Psoas muscle (tissue), 8 donors: ENCODE results near the gene TYROBP. TPM values are rescaled to one million over a fixed set of nuclear protein-coding genes. Genes with fewer than 3 reads are reported as not detected.

Experiments used
- ATAC-seq, 4 donors: fragments of 200-7000 bp; cut with Tn5 transposase; one replicate each; pipeline ENCODE4 v1.9.1; 2020; ENCODE audit warnings: moderate library complexity in 3 of 4, mild to moderate bottlenecking in 2 of 4
- DNase-seq, 2 donors: peaks; one replicate each; pipeline ENCODE4 v3.0.0-alpha.2; 2020
- H3K27ac ChIP-seq: fragments of 200-600 bp; one replicate; pipeline ENCODE4 v1.8.0; 2022
- H3K27me3 ChIP-seq, 3 donors: fragments of 200-600 bp in 1 of 3; one replicate each; pipeline versions ENCODE4 v1.6.1 to v1.8.0; 2013 to 2022; ENCODE audit warnings: low read length in 2 of 3, mild to moderate bottlenecking in 2 of 3, moderate library complexity in 1 of 3; ENCODE audit not compliant: insufficient read depth in 3 of 3
- H3K36me3 ChIP-seq, 2 donors: fragments of 200-600 bp in 1 of 2; one replicate each; pipeline versions ENCODE4 v1.6.1 to v1.8.0; 2013 to 2022; ENCODE audit warnings: low read depth in 1 of 2, mild to moderate bottlenecking in 1 of 2, moderate library complexity in 1 of 2; ENCODE audit not compliant: insufficient read depth in 1 of 2
- H3K4me1 ChIP-seq: fragments of 200-600 bp; one replicate; pipeline ENCODE4 v1.8.0; 2022
- H3K4me3 ChIP-seq: fragments of 200-600 bp; one replicate; pipeline ENCODE4 v1.8.0; 2022; ENCODE audit warnings: mild to moderate bottlenecking
- H3K9me3 ChIP-seq: fragments of 200-600 bp; one replicate; pipeline ENCODE4 v1.8.0; 2022
- WGBS, 3 donors: extraction: QIAGEN DNeasy Blood & Tissue Kit; methylation state at CpG; one replicate each; pipeline versions ENCODE4 v1.1.6 to v1.1.7; 2013; 5-methylcytosine and 5-hydroxymethylcytosine counted together
- intact Hi-C, 2 donors: fragments of 100-400 bp; cut with DNase I; formaldehyde crosslinking; loops; one replicate each; pipeline versions ENCODE4 v1.11.0 to v1.14.2; 2022
- polyA plus RNA-seq, 3 donors: library from polyadenylated mRNA; stranded (reverse); fragments of 200-250 nt; gene quantifications; one replicate each; pipeline ENCODE4 v1.2.3, GENCODE V29; 2013
- total RNA-seq, 4 donors: library from RNA; stranded (reverse); fragmentation: NEBNext Ultra II Directional in 2 of 4; extraction: Animal tissue kit (Norgen Biotek cat#: 25700) in 2 of 4; gene quantifications; one replicate each; pipeline versions ENCODE4 v1.2.1 to v1.2.4, GENCODE V29; 2021 to 2023
- TF ChIP-seq, protein P1 (sequence below): fragments of 200-600 bp; IDR thresholded peaks from one replicate; pipeline ENCODE4 v1.8.0; 2022; ENCODE audit warnings: antibody characterized with exemption
- donor health status: healthy with polysubstance abuse.
- donor health status: DM: no; HTN: no; CAD: no; lungs with moderate emphysema.
- donor health status: Bipolar disorder and iron deficiency.
- donor health status: healthy.
- donor health status: DM: yes; HTN: yes; CAD: no.
- donor health status: DM: no; HTN: no; CAD: no.
- donor health status: DM: no; HTN: no; CAD: no.
- donor health status: DM: yes; HTN: yes; CAD: no.

The TYROBP gene
- total and polyA plus RNA-seq, 7 donors: 7.8 to 22.1 (median 11.9) TPM

GRCh38 chr19:35931874-35932202, 23.7 kb upstream of the TYROBP start:
- Histone ChIP-seq H3K27me3 (no peaks in the 10 kb centered on the region), H3K9me3 (no peaks in the 10 kb centered on the region), H3K27ac (peak overlapping the region; percentile 62), H3K4me3 (peak overlapping the region; percentile 54), H3K36me3 (no peaks in the 10 kb centered on the region), H3K4me1 (peaks cover 13% of the 10 kb centered on the region)
- DNase-seq (no peak), ATAC-seq (peak in 3 of 4 donors; percentile 4 to 10 (median 7))
- TF ChIP-seq, protein P1, sequence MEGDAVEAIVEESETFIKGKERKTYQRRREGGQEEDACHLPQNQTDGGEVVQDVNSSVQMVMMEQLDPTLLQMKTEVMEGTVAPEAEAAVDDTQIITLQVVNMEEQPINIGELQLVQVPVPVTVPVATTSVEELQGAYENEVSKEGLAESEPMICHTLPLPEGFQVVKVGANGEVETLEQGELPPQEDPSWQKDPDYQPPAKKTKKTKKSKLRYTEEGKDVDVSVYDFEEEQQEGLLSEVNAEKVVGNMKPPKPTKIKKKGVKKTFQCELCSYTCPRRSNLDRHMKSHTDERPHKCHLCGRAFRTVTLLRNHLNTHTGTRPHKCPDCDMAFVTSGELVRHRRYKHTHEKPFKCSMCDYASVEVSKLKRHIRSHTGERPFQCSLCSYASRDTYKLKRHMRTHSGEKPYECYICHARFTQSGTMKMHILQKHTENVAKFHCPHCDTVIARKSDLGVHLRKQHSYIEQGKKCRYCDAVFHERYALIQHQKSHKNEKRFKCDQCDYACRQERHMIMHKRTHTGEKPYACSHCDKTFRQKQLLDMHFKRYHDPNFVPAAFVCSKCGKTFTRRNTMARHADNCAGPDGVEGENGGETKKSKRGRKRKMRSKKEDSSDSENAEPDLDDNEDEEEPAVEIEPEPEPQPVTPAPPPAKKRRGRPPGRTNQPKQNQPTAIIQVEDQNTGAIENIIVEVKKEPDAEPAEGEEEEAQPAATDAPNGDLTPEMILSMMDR: no peak
- 3 to 8% (median 6%) methylated on average over 9 of the region's 9 CpGs for WGBS, 3 donors
- intact Hi-C loops: loop anchor here (1.0 to 10.0 kb wide), 6 partner anchors 50 to 387 kb away; partner anchors contain the start of genes HSPB6 (in 1 of the 2), KMT2B (in 1 of the 2), LIN37 (in 1 of the 2) and PROSER3 (in 1 of the 2)

GRCh38 chr19:35931161-35931873, 23.2 kb upstream of the TYROBP start:
- TF ChIP-seq, protein P1: peak; percentile 66
- 0% methylated on average over 47 of the region's 47 CpGs for WGBS, 3 donors
- peak overlapping the region; percentile 62 for H3K27ac ChIP-seq

DNA sequence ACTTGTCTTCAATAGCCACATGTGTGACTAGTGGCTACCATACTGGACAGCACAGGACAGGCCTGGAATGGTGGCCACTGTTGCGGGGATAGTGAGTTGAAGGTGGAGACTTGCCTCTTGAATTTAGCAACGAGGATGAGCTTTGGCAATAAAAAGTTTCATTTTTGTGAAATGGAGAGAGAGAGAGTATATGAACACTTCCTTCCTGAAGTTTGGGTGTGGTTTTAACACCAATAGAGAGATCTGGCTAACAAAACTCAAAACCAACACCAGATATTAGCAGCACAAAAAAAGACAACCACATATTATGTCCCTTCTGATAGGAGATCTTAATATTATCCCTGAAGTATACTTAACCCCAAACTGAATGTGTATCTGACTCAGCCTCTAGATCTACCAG, 21.8 kb upstream of the TYROBP start:
- no peak for ATAC-seq
- DNase-seq: no peak
- H3K4me1 ChIP-seq: peaks cover 6% of the 10 kb centered on the region
- no peak overlapping the region for H3K4me3 ChIP-seq
- peaks cover 0 to 4% (median 0%) of the 10 kb centered on the region in 3 donors for H3K27me3 ChIP-seq
- intact Hi-C loops: loop anchor here (5.0 to 10.0 kb wide), 4 partner anchors 173 to 385 kb away; partner anchors contain the start of genes HSPB6 (in 1 of the 2), LIN37 (in 1 of the 2), PROSER3 (in 1 of the 2) and PSENEN (in 1 of the 2)
- H3K36me3 ChIP-seq: no peaks in the 10 kb centered on the region
- WGBS, 3 donors: 66 to 81% (median 76%) methylated on average over 2 of the region's 2 CpGs
- H3K27ac ChIP-seq: no peak overlapping the region
- H3K9me3 ChIP-seq: no peaks in the 10 kb centered on the region
- TF ChIP-seq, protein P1: no peak

More at GRCh38 chr19:35931161-35931873, 23.2 kb upstream of the TYROBP start:
- no peaks in the 10 kb centered on the region for H3K36me3 ChIP-seq
- intact Hi-C loops: loop anchor here (1.0 to 10.0 kb wide), 6 partner anchors 49 to 387 kb away; partner anchors contain the start of genes HSPB6 (in 1 of the 2), KMT2B (in 1 of the 2), LIN37 (in 1 of the 2) and PROSER3 (in 1 of the 2)
- ATAC-seq: peak; percentile 98 to 100 (median 99)
- H3K27me3 ChIP-seq: no peaks in the 10 kb centered on the region
- DNase-seq: peak; percentile 99 to 100
- H3K4me1 ChIP-seq: peaks cover 13% of the 10 kb centered on the region
- H3K9me3 ChIP-seq: no peaks in the 10 kb centered on the region
- peak overlapping the region; percentile 54 for H3K4me3 ChIP-seq

- H3K9me3 ChIP-seq: no peaks in the 10 kb centered on the region
- intact Hi-C loops: no loop called here
- 75 to 79% (median 78%) methylated on average over 5 of the region's 5 CpGs for WGBS, 3 donors
- H3K27ac ChIP-seq: no peak overlapping the region
- H3K27me3 ChIP-seq: peaks cover 0 to 6% (median 0%) of the 10 kb centered on the region in 3 donors
- no peak for ATAC-seq
- H3K36me3 ChIP-seq: no peaks in the 10 kb centered on the region
- peaks cover 6% of the 10 kb centered on the region for H3K4me1 ChIP-seq
- TF ChIP-seq, protein P1: no peak
- DNase-seq: no peak
- no peak overlapping the region for H3K4me3 ChIP-seq
These were observed 20.4 kb upstream of the TYROBP start for GRCh38 chr19:35928507-35928906.
